ENCODE data around the gene CACNG5.
"Not testable (repeated sequence)": the region's sequence is repeated elsewhere in the genome, so short reads cannot be mapped to it uniquely, and the experiment has no call there.

Gene CACNG5

DNA sequence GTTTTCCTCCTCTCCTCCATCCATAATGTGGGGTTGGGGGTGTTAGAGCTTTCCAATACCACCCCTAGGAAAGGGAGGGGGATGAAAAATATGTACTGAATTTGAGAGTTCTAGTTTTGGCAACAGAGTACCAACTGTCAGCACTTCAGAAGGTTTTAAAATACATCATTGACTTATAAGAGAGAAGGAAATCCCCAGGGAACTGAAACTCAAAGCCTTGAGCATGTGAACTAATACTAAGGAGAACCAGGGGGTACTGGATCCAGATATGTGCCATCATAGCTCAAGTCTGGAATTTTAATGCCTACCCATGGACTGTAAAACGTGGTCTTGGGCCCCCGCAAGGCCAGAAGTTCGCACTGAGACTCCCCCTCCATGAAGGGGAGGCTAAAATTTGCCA lies 15.8 kb downstream of the CACNG5 start:
- DNase-seq = no peak

DNA sequence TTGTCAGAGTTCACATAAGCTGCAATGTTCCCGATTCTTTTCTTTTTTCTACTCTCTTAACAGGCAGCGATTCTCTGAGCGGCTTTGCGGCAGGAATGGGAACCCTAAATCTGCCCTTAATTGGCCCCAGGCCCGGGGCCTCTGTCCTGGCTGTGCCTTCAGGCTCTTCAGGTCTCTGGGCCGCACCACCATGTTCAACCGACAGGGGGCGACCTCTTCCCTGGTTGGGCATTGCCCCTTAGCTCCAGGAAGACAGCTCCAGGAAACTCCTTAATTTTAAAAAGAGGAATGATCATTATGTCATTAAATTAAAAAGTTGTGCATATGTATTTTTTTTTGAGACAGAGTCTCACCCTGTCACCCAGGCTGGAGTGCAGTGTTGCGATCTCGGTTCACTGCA lies 20.3 kb downstream of the CACNG5 start:
- DNase-seq = no peak

DNA sequence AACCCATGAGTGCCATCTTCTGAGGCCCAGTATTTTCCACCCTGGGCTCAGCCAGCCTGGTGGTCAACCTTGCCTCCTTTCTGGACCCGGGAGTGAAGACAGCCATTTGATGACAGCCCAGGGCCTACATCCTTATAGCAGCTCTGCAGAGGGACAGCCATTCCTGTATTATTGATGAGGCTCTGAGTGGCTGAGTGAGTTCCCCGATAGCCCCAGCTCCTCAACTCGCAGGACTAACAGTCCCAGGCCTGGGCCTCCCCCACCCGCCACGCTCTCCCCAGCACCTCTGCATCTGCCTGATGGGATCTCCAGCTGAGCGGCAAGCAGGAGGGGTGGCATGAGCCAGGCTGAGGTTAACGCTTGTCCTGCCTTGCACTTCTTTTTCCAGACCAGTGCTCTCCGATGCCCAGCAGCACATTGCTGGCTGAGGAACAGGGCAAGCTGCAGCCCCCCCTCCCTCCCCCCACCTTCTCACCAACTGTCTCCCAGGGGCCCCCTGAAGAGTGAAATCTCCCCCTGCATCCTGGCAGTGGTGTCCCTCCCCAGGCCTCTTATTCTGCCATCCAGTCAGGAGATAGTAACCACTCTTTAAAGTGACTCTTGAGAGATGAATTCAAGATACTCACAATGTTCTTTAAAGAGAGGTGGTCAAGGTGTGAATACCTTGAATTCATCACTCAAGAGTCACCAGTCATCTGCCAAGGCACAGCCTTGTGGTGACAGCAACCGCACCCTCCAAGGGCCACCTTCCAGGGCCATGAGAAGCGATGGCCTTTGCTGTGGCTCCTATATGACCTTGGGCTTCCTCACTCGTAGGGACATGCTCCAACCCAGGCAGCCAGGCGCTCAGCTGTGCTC lies 23.5 kb downstream of the CACNG5 start:
- DNase-seq = no peak

DNA sequence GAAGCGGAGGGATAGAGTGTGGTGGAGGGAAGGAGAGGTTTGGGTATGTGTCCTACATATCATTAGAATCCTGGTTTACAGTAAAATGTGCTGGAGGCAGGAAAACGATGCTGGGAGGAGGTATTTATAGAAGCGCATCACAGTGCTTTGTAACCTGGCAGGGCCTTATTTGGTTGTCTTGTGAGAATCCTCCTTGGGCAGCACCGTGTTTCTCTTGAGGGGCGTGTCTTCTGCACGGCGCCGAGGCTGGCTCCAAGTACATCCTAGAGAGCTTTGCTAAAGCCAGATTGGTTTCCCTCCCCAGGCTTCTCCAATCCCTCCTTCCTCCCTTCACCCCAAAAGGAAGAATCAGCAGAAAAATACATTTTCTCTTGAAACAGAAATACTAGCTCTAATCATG lies 24.4 kb downstream of the CACNG5 start:
- DNase-seq = no peak

DNA sequence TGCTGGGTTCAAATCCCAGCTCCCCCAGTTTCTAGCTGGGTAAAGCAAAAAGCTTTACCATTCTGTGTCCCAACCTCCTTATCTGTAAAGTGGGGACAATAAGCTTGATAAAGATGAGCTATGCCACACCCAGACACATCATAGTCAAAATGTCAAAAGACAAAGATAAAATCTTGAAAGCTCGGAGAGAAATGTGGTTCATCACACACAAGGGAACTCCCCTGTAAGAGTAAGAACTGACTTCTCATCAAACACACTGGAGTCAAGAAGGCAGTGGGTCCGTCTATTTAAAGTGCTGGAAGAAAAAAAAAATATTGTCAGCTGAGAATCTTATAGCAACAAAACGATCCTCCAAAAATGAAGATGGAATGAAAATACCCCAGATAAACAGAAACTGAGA lies 25.3 kb downstream of the CACNG5 start:
- no peak for DNase-seq

DNA sequence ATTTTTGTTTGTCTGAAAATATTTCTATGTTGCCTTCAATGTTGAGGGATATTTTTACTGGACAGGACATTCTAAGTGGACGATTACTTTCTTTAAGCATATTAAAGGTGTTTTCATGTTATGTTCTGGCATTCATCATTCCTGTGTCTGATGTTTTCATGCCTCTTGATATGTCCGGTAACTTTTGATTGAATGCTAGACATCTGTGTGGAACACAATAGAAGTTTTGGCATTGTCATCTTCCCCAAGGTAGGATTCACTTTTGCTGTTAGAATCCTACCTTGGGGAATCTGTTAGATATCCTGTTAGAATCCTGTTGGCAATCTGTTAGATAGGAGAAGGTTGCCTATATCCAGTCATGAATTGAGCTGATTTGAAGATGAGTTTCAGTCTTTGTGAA lies 28.9 kb downstream of the CACNG5 start:
- no peak for DNase-seq

DNA sequence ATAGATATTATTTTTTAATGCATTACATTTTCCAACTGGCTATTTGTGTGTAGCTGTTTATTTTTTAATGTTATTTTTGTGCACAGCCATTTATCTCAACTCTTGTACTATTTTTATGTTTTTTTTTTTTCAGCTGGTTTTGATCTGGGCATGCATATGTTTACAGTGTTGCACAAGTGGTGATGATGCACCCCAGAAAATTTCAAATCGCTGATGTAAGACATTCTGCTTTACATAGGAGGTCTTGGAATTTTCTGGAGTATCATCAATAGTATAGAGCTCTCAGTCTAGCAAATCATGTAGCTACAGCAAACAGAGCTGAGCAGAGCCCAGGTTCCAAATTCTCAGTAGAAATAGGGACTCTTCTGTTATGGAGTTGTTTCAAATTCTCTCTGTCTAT lies 30.2 kb downstream of the CACNG5 start:
- no peak for DNase-seq

DNA sequence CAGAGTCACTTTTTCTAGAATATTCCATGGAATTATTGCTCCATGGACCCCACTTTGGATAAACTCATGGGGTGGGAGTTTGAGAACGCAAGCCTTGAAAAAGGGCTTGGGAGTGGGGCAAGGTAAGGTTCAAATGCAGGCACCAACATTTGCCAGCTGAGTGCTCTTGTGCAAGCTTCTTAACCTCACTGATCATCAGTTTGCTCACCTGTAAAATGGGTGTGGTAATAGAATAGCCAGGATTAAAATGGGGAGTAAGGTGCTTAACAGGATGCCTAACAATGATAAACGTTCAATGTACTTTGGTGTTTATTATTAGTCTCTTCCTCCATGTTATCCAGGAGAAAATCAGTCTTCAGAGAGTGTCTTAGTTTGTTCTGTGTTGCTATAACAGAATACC lies 39.0 kb downstream of the CACNG5 start:
- no peak for DNase-seq

DNA sequence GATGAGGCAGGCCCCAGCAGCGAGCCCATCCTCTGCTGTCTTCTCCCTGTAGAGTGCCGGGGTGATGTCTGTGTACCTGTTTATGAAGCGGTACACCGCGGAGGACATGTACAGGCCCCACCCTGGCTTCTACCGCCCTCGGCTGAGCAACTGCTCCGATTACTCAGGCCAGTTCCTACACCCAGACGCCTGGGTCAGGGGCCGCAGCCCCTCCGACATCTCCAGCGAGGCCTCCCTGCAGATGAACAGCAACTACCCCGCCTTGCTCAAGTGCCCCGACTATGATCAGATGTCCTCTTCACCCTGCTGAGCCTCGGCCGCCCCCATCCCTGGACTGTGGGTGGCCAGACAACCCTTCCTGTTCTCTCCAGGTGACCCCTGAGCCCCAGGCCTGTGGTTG lies 50.0 kb downstream of the CACNG5 start:
- no peak for DNase-seq

DNA sequence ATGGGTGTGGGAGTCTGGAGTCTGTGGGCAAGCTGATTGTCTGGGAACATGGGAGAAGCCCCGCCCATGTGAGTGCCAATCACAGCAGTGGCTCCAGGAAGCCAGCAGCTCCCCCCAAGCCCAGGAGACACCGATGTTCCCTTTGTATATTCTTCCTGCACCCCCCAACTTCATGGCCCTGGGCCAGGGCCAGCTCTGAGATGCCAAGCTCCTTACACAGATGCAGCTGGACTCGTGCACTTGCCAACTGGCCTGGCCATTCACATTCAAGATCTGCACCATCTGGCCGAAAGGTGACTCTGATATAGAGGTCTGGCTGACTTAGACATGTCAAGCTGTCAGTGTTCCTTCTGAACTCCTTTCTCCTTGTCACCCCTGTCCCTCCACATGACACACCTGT lies 50.5 kb downstream of the CACNG5 start:
- DNase-seq = no peak

DNA sequence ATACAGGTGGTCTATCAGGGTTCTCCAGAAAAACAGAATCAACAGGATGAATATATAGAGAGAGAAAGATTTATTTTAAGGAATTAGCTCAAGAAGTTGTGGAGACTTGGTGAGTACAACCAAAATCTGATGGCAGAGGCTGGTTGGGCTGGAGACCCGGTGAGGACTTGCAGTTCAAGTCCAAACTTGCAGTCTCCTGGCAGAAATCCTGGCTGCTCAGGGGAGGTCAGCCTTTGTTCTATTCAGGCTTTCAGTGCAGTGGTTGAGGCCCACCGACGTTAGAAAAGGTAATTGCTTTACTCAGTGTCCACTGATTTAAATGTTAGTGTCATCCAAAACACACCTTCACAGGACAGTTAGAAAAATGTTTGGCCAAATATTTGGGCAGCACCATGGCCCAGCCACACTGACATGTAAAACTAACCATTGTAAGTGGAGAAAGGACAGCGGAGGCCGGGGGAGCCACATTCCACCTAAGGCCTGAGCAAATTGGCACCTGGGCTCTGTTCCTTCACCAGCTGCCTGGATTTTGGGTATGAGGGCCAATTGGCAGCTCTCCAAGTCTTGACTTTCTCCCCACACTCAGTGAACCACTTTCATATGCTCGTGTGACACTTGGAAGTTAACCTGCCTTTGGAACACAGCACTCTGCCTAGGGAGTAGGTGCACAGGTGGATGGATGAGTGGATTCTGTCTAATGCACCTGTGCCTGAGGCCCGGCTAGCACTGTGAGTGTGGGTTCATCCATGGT lies 54.7 kb downstream of the CACNG5 start:
- DNase-seq = no peak

DNA sequence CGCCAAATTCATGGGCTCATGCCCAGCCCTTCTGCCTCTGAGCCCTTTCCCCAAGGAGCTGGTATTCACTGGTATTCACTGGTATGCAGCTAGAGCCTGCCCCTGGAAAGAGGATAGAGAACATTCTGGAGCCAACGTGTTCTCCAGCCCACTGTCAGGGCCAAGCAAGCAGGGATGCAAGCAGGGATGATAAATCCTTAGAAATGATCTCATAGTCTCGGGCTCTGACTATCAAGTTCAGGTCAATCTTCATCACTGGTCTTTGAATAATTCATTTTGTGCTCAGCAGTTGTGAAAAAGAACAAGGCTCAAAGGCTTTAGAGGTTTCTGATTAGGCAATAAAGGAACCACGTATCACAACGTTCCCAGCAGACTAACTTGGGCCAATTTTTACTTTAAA lies 57.3 kb downstream of the CACNG5 start:
- DNase-seq = no peak

DNA sequence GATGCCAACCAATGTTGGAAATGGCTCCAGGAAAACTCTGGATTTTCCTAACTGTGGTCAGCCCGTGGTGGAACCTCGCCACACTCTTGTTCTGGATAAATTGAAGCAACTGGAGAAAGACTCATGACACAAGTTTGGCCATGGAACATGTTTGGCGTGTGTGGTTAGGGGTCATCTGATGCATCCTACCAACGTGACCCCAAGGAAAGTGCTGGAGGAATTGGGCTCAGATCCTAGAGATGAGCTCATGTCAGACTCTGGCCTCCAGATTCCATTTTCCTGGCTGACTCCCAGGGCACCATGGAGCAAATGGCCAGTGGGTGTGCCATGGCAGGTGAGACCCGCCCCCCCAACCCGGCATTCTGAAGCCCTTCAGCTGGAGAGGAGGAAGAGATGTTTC lies 58.5 kb downstream of the CACNG5 start:
- no peak for DNase-seq

DNA sequence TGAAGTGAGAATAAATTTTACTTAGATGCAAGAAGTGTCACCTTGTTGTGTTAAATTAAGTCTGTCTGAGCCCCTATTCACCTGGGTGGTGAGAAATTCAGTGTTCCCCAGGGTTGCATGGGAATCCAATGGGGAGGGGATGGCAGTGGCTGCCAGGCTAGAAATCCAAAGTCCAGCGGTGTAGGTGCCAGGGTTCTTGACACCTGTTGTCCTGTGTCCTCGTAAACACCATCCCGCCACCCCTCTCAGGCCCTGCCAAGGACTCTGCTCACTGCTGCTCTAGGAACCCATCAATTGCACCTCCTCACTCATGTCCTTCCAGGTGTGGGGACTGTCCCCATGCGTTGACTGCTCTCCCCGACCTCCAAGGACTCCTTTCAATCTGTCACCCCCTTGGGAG lies 58.9 kb downstream of the CACNG5 start:
- DNase-seq = no peak

DNA sequence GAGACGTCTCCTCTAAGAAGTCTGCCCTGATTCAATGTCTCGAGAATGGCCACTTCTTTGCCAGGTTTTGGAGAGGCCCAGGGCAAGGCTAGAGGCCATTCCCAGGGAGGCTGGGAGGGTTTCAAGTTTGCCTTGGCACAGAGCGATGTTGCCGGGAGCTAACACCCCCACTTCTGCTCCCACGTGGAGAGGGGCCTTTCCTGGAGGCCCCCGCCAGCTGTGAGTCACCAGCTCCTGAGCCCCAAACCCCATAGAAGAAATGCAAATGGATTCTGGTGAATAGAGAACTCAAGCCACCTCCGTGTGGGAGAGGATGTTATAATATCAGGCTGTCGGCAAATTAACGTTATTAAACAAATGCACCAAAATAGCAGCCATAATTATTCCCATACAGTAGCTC lies 62.2 kb downstream of the CACNG5 start:
- no peak for DNase-seq

DNA sequence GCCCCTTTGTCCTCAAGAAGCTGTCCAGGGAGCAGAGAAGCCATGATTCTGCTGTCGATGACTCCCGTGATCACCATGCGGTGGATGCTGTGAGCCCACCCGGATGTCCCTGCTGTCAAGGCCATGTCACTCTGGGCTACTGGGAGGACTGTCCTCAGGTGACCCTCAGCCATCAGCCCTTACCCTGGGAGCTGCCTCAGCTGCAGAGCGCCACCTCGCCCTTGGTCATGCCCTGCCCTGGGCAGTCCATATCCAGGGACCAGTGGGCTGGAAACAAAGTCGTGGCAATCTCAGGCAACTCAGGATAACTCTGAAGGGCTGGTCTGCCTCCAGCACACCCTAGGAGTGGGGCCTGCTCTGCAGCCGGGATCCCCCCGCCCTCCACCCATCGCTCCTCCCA lies 63.6 kb downstream of the CACNG5 start:
- no peak for DNase-seq

DNA sequence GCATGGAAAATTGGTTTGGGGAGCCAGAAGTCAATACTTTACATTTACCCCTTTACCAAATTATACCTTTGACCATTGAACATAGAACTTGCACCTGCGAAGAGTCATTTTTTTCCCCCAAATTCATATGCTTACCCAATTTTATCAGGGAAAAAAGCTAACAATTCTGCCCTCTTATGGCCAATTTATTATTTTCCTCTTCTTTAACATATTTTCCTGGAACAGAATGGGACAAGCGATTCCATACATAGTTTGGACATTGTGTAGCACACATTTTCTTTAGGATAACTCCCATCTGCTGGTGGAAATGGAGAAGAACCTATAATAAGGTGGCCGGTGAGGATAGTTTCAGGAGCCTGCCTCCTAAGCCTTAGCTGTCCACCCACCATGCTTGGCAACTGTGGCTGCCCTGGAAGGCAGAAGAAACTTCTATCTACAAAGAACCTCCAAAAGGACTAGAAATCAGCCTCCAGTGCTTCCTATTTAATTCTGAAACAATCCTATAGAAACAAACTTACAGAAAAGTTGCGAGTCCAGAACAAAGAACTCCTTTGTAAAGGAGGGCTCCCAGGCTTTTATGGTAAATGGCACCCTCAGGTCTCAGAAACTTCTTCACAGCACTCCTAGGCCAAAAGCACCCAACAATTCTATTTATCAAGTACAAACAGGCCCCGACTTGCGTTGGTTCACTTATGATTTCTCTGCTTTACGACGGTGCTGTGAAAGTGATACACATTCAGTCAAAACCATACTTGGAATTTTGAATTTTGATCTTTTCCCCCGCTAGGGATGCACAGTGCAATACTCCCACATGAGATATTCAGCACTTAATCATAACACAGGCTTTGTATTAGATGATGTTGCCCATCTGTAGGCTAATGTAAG lies 65.5 kb downstream of the CACNG5 start:
- no peak for DNase-seq

DNA sequence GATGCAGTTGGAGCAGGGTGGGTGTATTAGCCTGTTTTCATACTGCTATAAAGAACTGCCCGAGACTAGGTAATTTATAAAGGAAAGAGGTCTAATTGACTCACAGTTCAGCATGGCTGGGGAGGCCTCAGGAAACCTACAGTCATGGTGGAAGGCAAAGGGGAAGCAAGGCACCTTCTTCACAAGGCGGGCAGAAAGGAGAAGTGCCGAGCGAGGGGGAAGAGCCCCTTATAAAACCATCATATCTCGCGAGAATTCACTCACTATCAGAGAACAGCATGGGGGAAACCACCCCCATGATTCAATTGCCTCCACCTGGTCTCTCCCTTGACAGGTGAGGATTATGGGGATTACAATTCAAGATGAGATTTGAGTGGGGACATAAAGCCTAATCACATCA lies 68.4 kb downstream of the CACNG5 start:
- DNase-seq = not testable (repeated sequence)

DNA sequence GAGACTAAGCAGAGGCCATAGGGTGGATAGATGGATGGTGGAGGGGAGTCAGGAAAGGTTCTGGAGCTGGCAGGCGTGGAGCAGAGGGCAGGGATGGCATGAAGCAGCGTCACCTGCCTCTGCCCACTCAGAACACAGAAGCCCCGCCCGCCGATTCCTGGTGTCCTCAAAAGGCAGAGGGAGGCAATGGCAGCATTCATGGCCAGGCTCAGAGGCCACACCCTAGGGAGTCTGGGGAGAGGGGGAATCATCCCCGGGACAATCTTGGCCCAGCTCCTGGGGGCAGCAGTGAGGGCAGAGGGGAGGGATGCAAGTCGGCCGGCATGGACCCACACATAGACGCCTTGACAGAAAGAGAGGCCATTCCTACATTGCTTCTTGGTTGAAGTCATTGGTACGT lies 68.9 kb downstream of the CACNG5 start:
- DNase-seq = no peak

DNA sequence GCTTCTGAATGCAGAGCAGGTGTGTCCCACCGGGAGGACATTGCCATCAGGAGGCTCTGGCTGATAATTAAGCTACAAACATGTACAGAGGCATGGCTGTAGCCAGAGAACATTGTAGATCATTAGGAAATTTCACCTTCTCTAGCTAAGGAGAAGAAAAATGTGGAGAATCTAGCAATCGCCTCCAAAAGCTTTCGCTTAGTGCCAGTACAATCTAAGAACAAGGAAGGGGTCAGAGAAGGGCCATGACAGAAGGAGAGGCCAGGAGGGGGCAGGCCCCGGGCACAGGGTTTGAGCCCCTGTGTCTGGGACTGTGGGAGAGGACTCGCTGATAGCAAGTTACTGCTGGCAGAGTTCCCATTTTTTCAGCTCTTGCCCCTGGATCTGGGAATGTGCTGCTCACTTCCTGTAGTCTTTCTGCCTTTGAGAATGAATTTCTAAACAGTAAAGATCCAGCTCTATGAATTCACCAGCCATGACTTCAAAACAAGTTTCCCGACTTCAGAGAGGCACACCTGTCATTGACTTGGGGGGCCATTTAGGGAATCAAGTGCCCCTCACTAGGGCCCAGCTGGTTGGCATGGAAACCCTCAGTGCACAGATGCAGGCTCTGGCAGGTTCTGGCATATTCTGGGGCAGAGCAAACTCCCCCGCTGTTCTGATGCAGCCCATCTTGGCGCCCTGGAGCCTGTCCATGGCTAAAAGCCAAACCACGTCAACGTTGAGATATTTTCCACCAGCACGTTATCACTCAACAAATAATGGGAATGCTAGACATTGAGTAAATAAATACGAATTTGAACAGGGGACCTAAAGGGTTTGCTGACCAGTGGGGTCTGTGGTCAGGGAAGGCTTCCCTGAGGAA lies 70.1 kb downstream of the CACNG5 start:
- DNase-seq = no peak

DNA sequence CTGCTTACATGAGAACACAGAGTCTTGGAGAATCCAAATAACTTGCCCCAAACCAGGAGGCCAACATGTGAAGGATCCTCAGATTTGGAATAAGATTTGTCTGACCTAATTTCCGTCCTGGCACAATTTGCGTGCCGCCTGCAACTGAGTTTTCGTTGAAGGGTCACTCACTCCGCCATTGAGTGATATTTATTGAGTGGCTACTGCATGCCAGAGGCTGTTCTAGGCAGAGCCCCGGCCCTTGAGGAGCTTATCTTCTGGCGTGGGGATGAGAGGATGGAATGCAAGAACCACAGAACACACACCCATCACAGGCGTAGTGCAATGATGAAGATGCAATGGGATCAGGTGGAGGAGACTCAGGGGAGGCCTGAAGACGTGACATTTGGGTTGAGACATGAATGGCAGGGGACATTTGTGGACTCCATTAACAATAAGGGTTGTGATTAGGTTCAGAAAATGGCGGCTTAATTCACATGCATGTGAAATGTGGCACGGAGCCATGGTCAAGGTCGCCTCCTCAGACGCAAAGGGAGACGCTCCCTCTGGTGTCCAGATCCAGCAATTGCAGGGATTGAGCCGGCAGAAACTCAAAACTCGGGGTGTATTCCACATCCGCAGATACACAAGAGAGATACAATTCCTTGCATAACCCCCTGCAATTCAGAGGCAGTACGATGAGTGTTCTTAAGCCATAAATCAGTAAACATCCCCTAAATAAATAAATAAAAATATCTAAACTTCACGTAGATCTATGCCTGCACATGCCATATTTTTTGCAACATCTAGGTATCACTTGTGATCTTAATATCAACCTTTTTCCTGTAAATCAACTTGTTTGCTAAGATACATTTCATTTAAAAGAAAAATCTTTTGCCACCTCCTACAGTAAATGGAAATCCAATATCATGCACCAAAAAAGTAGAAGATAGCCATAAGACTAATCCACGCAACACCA lies 71.7 kb downstream of the CACNG5 start:
- peak; percentile 28 for DNase-seq
